ENCODE measurements around the gene TNC. TPM values are rescaled to one million over a fixed set of nuclear protein-coding genes. Genes with fewer than 3 reads are reported as not detected.

Gene TNC
- total RNA-seq, 1 experiment from 2014 or later, result 5.7 TPM

DNA sequence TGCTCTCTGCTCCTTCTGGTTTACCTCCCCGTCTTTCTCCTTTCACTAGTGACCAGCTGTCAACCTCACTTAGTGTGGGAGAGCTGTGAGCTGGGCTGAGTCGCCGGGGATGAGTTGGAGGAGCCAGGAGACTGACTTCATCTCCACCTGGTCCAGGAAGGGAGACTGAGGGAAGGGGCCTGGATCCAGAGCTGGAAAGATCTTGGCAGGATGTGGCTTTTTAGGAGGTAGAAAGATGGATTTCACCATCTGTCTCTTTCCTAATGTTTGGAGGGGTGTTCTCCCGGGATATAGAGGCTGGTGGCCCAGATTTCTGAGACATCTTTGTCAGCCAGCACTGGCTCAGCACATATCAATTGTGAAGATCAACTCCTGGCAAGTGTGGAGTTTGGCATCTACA is 37.1 kb upstream of the TNC start:
- no peak for TF ChIP-seq POLR2AphosphoS5 (IDR thresholded peaks at IDR 0.05; ENCODE audit: low read depth, low read length)
- TF ChIP-seq SIN3A (IDR thresholded peaks at IDR 0.05; ENCODE audit: borderline replicate concordance, insufficient read depth, low read depth, low read length), result no peak
- TF ChIP-seq, protein P1, sequence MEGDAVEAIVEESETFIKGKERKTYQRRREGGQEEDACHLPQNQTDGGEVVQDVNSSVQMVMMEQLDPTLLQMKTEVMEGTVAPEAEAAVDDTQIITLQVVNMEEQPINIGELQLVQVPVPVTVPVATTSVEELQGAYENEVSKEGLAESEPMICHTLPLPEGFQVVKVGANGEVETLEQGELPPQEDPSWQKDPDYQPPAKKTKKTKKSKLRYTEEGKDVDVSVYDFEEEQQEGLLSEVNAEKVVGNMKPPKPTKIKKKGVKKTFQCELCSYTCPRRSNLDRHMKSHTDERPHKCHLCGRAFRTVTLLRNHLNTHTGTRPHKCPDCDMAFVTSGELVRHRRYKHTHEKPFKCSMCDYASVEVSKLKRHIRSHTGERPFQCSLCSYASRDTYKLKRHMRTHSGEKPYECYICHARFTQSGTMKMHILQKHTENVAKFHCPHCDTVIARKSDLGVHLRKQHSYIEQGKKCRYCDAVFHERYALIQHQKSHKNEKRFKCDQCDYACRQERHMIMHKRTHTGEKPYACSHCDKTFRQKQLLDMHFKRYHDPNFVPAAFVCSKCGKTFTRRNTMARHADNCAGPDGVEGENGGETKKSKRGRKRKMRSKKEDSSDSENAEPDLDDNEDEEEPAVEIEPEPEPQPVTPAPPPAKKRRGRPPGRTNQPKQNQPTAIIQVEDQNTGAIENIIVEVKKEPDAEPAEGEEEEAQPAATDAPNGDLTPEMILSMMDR (IDR thresholded peaks at IDR 0.05), result no peak
- TF ChIP-seq, protein P2, sequence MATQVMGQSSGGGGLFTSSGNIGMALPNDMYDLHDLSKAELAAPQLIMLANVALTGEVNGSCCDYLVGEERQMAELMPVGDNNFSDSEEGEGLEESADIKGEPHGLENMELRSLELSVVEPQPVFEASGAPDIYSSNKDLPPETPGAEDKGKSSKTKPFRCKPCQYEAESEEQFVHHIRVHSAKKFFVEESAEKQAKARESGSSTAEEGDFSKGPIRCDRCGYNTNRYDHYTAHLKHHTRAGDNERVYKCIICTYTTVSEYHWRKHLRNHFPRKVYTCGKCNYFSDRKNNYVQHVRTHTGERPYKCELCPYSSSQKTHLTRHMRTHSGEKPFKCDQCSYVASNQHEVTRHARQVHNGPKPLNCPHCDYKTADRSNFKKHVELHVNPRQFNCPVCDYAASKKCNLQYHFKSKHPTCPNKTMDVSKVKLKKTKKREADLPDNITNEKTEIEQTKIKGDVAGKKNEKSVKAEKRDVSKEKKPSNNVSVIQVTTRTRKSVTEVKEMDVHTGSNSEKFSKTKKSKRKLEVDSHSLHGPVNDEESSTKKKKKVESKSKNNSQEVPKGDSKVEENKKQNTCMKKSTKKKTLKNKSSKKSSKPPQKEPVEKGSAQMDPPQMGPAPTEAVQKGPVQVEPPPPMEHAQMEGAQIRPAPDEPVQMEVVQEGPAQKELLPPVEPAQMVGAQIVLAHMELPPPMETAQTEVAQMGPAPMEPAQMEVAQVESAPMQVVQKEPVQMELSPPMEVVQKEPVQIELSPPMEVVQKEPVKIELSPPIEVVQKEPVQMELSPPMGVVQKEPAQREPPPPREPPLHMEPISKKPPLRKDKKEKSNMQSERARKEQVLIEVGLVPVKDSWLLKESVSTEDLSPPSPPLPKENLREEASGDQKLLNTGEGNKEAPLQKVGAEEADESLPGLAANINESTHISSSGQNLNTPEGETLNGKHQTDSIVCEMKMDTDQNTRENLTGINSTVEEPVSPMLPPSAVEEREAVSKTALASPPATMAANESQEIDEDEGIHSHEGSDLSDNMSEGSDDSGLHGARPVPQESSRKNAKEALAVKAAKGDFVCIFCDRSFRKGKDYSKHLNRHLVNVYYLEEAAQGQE (IDR thresholded peaks at IDR 0.05; ENCODE audit: insufficient read depth in 1 of 2, low read depth in 2 of 2, low read length in 1 of 2), result no peak
- TF ChIP-seq TCF7L2 (IDR thresholded peaks at IDR 0.05; ENCODE audit: low read depth, low read length), result no peak
- H3K27me3 ChIP-seq (ENCODE audit: control insufficient read depth, insufficient read depth, low read length), result no peaks in the 10 kb centered on the region
- no peak overlapping the region for H3K4me3 ChIP-seq (ENCODE audit: low read depth in 2 of 2, low read length in 2 of 2)
- no peaks in the 10 kb centered on the region for H3K4me1 ChIP-seq (ENCODE audit: control insufficient read depth, insufficient read depth, low read length)
- CTCF ChIA-PET, result no interaction called here
- in situ Hi-C loops (cut with HindIII; ENCODE audit: low pct_unique_long_range_greater_than_20kb, low sequenced_read_pairs), result no loop called here
- intact Hi-C loops (cut with micrococcal nuclease; ENCODE audit: unreplicated experiment), result no loop called here
- no peak for ATAC-seq
- no peaks in the 10 kb centered on the region for H3K9me3 ChIP-seq (ENCODE audit: control insufficient read depth, insufficient read depth, low read depth, low read length)
- H3K27ac ChIP-seq (ENCODE audit: low read length), result no peak overlapping the region
- no TSS peak for BruUV-seq (replicated peaks)
- H3K36me3 ChIP-seq (ENCODE audit: control insufficient read depth, insufficient read depth, low read length), result no peaks in the 10 kb centered on the region
- POLR2A ChIA-PET, result no interaction called here
- DNase-seq (ENCODE audit: low read depth, low spot score), result no peak

DNA sequence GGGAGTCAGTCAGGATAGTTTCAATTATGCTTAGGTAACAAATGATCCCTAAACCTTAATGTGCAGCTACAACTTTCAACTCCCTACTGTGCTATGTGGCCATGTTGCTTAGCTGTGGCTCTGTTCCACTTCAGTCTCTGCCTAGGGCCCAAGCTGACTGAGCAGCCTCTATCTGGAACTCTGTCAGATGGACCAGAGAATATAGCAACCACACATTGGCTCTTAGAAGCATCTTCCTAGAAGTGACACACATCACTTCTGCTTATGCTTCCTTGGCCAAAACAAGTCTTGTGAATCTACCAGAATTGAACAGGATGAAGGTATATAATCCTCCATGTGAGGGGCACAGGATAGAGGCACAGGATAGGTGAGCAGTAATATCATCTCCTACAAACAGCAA is 36.7 kb upstream of the TNC start:
- H3K27me3 ChIP-seq (ENCODE audit: control insufficient read depth, insufficient read depth, low read length), result no peaks in the 10 kb centered on the region
- H3K27ac ChIP-seq (ENCODE audit: low read length), result no peak overlapping the region
- no TSS peak for BruUV-seq (replicated peaks)
- ChIA-PET CTCF (no interaction called here), POLR2A (no interaction called here)
- H3K4me1 ChIP-seq (ENCODE audit: control insufficient read depth, insufficient read depth, low read length), result no peaks in the 10 kb centered on the region
- H3K9me3 ChIP-seq (ENCODE audit: control insufficient read depth, insufficient read depth, low read depth, low read length), result no peaks in the 10 kb centered on the region
- no peak overlapping the region for H3K4me3 ChIP-seq (ENCODE audit: low read depth in 2 of 2, low read length in 2 of 2)
- TF ChIP-seq, protein P1 (IDR thresholded peaks at IDR 0.05), result no peak
- TF ChIP-seq TCF7L2 (IDR thresholded peaks at IDR 0.05; ENCODE audit: low read depth, low read length) (no peak), SIN3A (IDR thresholded peaks at IDR 0.05; ENCODE audit: borderline replicate concordance, insufficient read depth, low read depth, low read length) (no peak), POLR2AphosphoS5 (IDR thresholded peaks at IDR 0.05; ENCODE audit: low read depth, low read length) (no peak)
- TF ChIP-seq, protein P2 (IDR thresholded peaks at IDR 0.05; ENCODE audit: insufficient read depth in 1 of 2, low read depth in 2 of 2, low read length in 1 of 2), result no peak
- intact Hi-C loops (cut with micrococcal nuclease; ENCODE audit: unreplicated experiment) (no loop called here), in situ Hi-C loops (cut with HindIII; ENCODE audit: low pct_unique_long_range_greater_than_20kb, low sequenced_read_pairs) (no loop called here)
- H3K36me3 ChIP-seq (ENCODE audit: control insufficient read depth, insufficient read depth, low read length), result no peaks in the 10 kb centered on the region
- DNase-seq (ENCODE audit: low read depth, low spot score), result no peak
- no peak for ATAC-seq
